Cardiac muscle cell (in vitro differentiated cells and primary cell): ENCODE measurements around the gene ZCCHC9. TPM values are rescaled to one million over a fixed set of nuclear protein-coding genes. Genes with fewer than 3 reads are reported as not detected.
A peak's percentile ranks its signal among the peaks of the same experiment; 100 is the strongest.
"Not testable (repeated sequence)": the region's sequence is repeated elsewhere in the genome, so short reads cannot be mapped to it uniquely, and the experiment has no call there.

Experiments
- DNase-seq, 2 donors: peaks; one replicate each; pipeline versions ENCODE4 v3.0.0 to v3.0.0-alpha.2; 2010 to 2017; ENCODE audit warnings: low read depth in 1 of 2, low spot score in 1 of 2
- H3K27ac ChIP-seq: fragments of 200-600 bp; sonication (generic); 2 replicates; pipeline ENCODE4 v1.5.1; 2016
- H3K27me3 ChIP-seq: fragments of 200-600 bp; sonication (generic); 2 replicates; pipeline ENCODE4 v1.6.0; 2016; ENCODE audit warnings: control low read depth
- H3K36me3 ChIP-seq: fragments of 200-600 bp; sonication (generic); 2 replicates; pipeline ENCODE4 v1.5.1; 2016; ENCODE audit warnings: control low read depth
- H3K4me1 ChIP-seq: fragments of 200-600 bp; sonication (generic); 2 replicates; pipeline ENCODE4 v1.8.1; 2017; ENCODE audit warnings: low read depth, mild to moderate bottlenecking, mixed run types
- H3K4me3 ChIP-seq: fragments of 200-600 bp; sonication (generic); 2 replicates; pipeline ENCODE4 v1.5.1; 2016; ENCODE audit warnings: mild to moderate bottlenecking
- H3K9me3 ChIP-seq: fragments of 200-600 bp; sonication (generic); 2 replicates; pipeline ENCODE4 v1.5.1; 2017; ENCODE audit warnings: low read depth, mild to moderate bottlenecking, control low read depth
- CTCF ChIP-seq: IDR thresholded peaks from 2 replicates; pipeline ENCODE4 v1.5.1; 2012; ENCODE audit warnings: low read depth, mild to moderate bottlenecking, low read length
- polyA plus RNA-seq: library from polyadenylated mRNA; unstranded; fragments of >200 nt; fragmentation: Nextera tagmentation; extraction: Ambion mirVana; gene quantifications from 2 replicates; pipeline ENCODE4 v1.2.1, GENCODE V29; 2016
- total RNA-seq: library from RNA; depleted of rRNA; stranded (reverse); fragments of >200 nt; gene quantifications from 2 replicates; pipeline ENCODE4 v1.2.3, GENCODE V29; 2016

ZCCHC9 gene
- total and polyA plus RNA-seq, 2 experiments from 2014 or later = 18.6 to 18.7 TPM

GRCh38 chr5:81334304-81335061 is 33.1 kb downstream of the ZCCHC9 start:
- H3K36me3 ChIP-seq = no peaks in the 10 kb centered on the region
- no peak for TF ChIP-seq CTCF
- no peaks in the 10 kb centered on the region for H3K9me3 ChIP-seq
- DNase-seq = peak in 1 of 2 donors; percentile 37
- no peaks in the 10 kb centered on the region for H3K4me1 ChIP-seq
- H3K27ac ChIP-seq = no peak overlapping the region
- H3K4me3 ChIP-seq = no peak overlapping the region
- H3K27me3 ChIP-seq = no peaks in the 10 kb centered on the region

- H3K4me3 ChIP-seq = no peak overlapping the region
- H3K36me3 ChIP-seq = no peaks in the 10 kb centered on the region
- no peaks in the 10 kb centered on the region for H3K4me1 ChIP-seq
- H3K9me3 ChIP-seq = no peaks in the 10 kb centered on the region
- H3K27ac ChIP-seq = no peak overlapping the region
- no peak for TF ChIP-seq CTCF
- DNase-seq = no peak
- H3K27me3 ChIP-seq = no peaks in the 10 kb centered on the region
Measured at GRCh38 chr5:81335946-81336345, 34.6 kb downstream of the ZCCHC9 start.

- DNase-seq = no peak
- no peak overlapping the region for H3K27ac ChIP-seq
- no peaks in the 10 kb centered on the region for H3K36me3 ChIP-seq
- H3K27me3 ChIP-seq = no peaks in the 10 kb centered on the region
- no peak for TF ChIP-seq CTCF
- H3K4me3 ChIP-seq = no peak overlapping the region
- H3K9me3 ChIP-seq = no peaks in the 10 kb centered on the region
- H3K4me1 ChIP-seq = no peaks in the 10 kb centered on the region
Measured at GRCh38 chr5:81336556-81336955, 35.2 kb downstream of the ZCCHC9 start.

GRCh38 chr5:81337803-81338202 is 36.4 kb downstream of the ZCCHC9 start:
- no peaks in the 10 kb centered on the region for H3K4me1 ChIP-seq
- H3K4me3 ChIP-seq = no peak overlapping the region
- TF ChIP-seq CTCF = no peak
- H3K27ac ChIP-seq = no peak overlapping the region
- no peak for DNase-seq
- no peaks in the 10 kb centered on the region for H3K36me3 ChIP-seq
- no peaks in the 10 kb centered on the region for H3K27me3 ChIP-seq
- no peaks in the 10 kb centered on the region for H3K9me3 ChIP-seq

GRCh38 chr5:81338213-81338612 is 36.8 kb downstream of the ZCCHC9 start:
- H3K4me3 ChIP-seq, H3K27me3 ChIP-seq, H3K9me3 ChIP-seq, H3K4me1 ChIP-seq, H3K36me3 ChIP-seq, DNase-seq, H3K27ac ChIP-seq: not testable (repeated sequence)

GRCh38 chr5:81344736-81345135 is 43.3 kb downstream of the ZCCHC9 start:
- no peak for DNase-seq
- Histone ChIP-seq H3K27me3 (no peaks in the 10 kb centered on the region), H3K27ac (no peak overlapping the region), H3K4me3 (no peak overlapping the region), H3K4me1 (no peaks in the 10 kb centered on the region), H3K36me3 (no peaks in the 10 kb centered on the region), H3K9me3 (no peaks in the 10 kb centered on the region)
- no peak for TF ChIP-seq CTCF
